ENCODE data around the gene HK1. TPM values are rescaled to one million over a fixed set of nuclear protein-coding genes. Genes with fewer than 3 reads are reported as not detected.

The HK1 gene
- total RNA-seq, 1 experiment from 2014 or later = 110 TPM

Other genes with a start within 250 kb of the HK1 start
- not detected in 2 replicates for gene SRGN, start 190.4 kb upstream of the HK1 start, total RNA-seq (2014; rRNA removed; shearing (Covaris generic))
- gene VPS26A, start 154.3 kb upstream of the HK1 start, total RNA-seq (2014; rRNA removed; shearing (Covaris generic)) = 12.4 and 14.9 TPM in 2 replicates
- gene SUPV3L1, start 98.3 kb upstream of the HK1 start, total RNA-seq (2014; rRNA removed; shearing (Covaris generic)) = 38.7 and 45.1 TPM in 2 replicates
- gene HKDC1, start 58.2 kb upstream of the HK1 start, total RNA-seq (2014; rRNA removed; shearing (Covaris generic)) = 0.03 TPM in 1 of 2 replicates, not detected in the other
- gene TACR2, start 138.4 kb downstream of the HK1 start, total RNA-seq (2014; rRNA removed; shearing (Covaris generic)) = 0.48 TPM in 1 of 2 replicates, not detected in the other
- gene TSPAN15, start 173.0 kb downstream of the HK1 start, total RNA-seq (2014; rRNA removed; shearing (Covaris generic)) = 5.0 and 6.5 TPM in 2 replicates

Measured in H7 (cell line).